GM19238 (cell line): Measurements from ENCODE around the gene CIPC.

Experiments used
- DNase-seq: peaks from one replicate; pipeline ENCODE4 v3.0.0; 2011; ENCODE audit warnings: low spot score; ENCODE audit not compliant: insufficient read length

The CIPC gene

GRCh38 chr14:77069551-77069950 lies 28.5 kb upstream of the CIPC start:
- DNase-seq: no peak

GRCh38 chr14:77071938-77072388 lies 26.1 kb upstream of the CIPC start:
- DNase-seq: no peak

GRCh38 chr14:77074969-77075368 lies 23.1 kb upstream of the CIPC start:
- DNase-seq: no peak

GRCh38 chr14:77076113-77076631 lies 21.9 kb upstream of the CIPC start:
- DNase-seq: no peak

- no peak for DNase-seq
These were observed 21.0 kb upstream of the CIPC start for GRCh38 chr14:77077040-77077439.

GRCh38 chr14:77082356-77082755 lies 15.7 kb upstream of the CIPC start:
- no peak for DNase-seq

GRCh38 chr14:77083082-77083481 lies 15.0 kb upstream of the CIPC start:
- DNase-seq: no peak

- no peak for DNase-seq
These were observed 13.1 kb upstream of the CIPC start for GRCh38 chr14:77084985-77085384.

GRCh38 chr14:77085538-77085937 lies 12.5 kb upstream of the CIPC start:
- DNase-seq: no peak

- DNase-seq: no peak
These were observed 11.9 kb upstream of the CIPC start for GRCh38 chr14:77086017-77086727.

GRCh38 chr14:77086951-77087350 lies 11.1 kb upstream of the CIPC start:
- no peak for DNase-seq

GRCh38 chr14:77087631-77088030 lies 10.4 kb upstream of the CIPC start:
- no peak for DNase-seq

GRCh38 chr14:77088219-77088618 lies 9.8 kb upstream of the CIPC start:
- no peak for DNase-seq

- no peak for DNase-seq
These were observed 9.4 kb upstream of the CIPC start for GRCh38 chr14:77088645-77089044.

- DNase-seq: no peak
These were observed 6.5 kb upstream of the CIPC start for GRCh38 chr14:77091518-77091917.

GRCh38 chr14:77092676-77093075 lies 5.4 kb upstream of the CIPC start:
- DNase-seq: no peak

- DNase-seq: peak; percentile 22
These were observed 3.3 kb upstream of the CIPC start for GRCh38 chr14:77094672-77095284.

- DNase-seq: no peak
These were observed 905 bp upstream of the CIPC start for GRCh38 chr14:77097006-77097699.

GRCh38 chr14:77098529-77099353 lies 683 bp downstream of the CIPC start:
- peak; percentile 13 for DNase-seq

GRCh38 chr14:77099425-77100167 lies 1.5 kb downstream of the CIPC start:
- no peak for DNase-seq

GRCh38 chr14:77100961-77101360 lies 2.9 kb downstream of the CIPC start:
- DNase-seq: no peak
